ENCODE data around the gene OR5AR1.

- TF ChIP-seq, protein P1, sequence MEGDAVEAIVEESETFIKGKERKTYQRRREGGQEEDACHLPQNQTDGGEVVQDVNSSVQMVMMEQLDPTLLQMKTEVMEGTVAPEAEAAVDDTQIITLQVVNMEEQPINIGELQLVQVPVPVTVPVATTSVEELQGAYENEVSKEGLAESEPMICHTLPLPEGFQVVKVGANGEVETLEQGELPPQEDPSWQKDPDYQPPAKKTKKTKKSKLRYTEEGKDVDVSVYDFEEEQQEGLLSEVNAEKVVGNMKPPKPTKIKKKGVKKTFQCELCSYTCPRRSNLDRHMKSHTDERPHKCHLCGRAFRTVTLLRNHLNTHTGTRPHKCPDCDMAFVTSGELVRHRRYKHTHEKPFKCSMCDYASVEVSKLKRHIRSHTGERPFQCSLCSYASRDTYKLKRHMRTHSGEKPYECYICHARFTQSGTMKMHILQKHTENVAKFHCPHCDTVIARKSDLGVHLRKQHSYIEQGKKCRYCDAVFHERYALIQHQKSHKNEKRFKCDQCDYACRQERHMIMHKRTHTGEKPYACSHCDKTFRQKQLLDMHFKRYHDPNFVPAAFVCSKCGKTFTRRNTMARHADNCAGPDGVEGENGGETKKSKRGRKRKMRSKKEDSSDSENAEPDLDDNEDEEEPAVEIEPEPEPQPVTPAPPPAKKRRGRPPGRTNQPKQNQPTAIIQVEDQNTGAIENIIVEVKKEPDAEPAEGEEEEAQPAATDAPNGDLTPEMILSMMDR (IDR thresholded peaks at IDR 0.05 in 2 of 3, conservative IDR thresholded peaks at IDR 0.05 in 1 of 3; ENCODE audit: borderline replicate concordance in 1 of 3, insufficient read depth in 1 of 3, low read depth in 2 of 3, low read length in 2 of 3), result no peak
- TF ChIP-seq POLR2A (IDR thresholded peaks at IDR 0.05; ENCODE audit: borderline replicate concordance, extremely low read depth, insufficient read depth, insufficient read length) (no peak), ZNF274 (IDR thresholded peaks at IDR 0.05; ENCODE audit: low read depth, low read length) (no peak), SP1 (IDR thresholded peaks at IDR 0.05; ENCODE audit: low read depth) (no peak), EZH2 (IDR thresholded peaks at IDR 0.05) (no peak), MAX (IDR thresholded peaks at IDR 0.05) (no peak), JUND (IDR thresholded peaks at IDR 0.05) (no peak), CEBPB (IDR thresholded peaks at IDR 0.05; ENCODE audit: low read depth) (no peak), POLR2AphosphoS5 (IDR thresholded peaks at IDR 0.05; ENCODE audit: low read depth, low read length) (no peak)
Observed at GRCh38 chr11:56659755-56660154, 3.7 kb upstream of the OR5AR1 start.
